Lower leg skin (tissue), 3 donors: ENCODE results near the gene NGEF.

Experiments
- CTCF ChIP-seq, 3 donors: fragments of 450-650 bp; IDR thresholded peaks; one replicate each; pipeline ENCODE4 v1.5.1; 2016; ENCODE audit warnings: antibody characterized with exemption in 3 of 3, mild to moderate bottlenecking in 3 of 3, moderate library complexity in 2 of 3
- POLR2A ChIP-seq, 2 donors: fragments of 450-650 bp; IDR thresholded peaks; one replicate each; pipeline ENCODE4 v1.6.1; 2016 to 2017; ENCODE audit warnings: antibody characterized with exemption in 2 of 2, mild to moderate bottlenecking in 1 of 2, moderate library complexity in 1 of 2

GRCh38 chr2:232957657-232958090 lies 55.4 kb downstream of the NGEF start:
- no peak for TF ChIP-seq CTCF (IDR thresholded peaks at IDR 0.05)
- no peak for TF ChIP-seq POLR2A (IDR thresholded peaks at IDR 0.05)
